A204.1 (cell line): ENCODE data around the gene SNX8.

Source experiments
- FAIRE-seq: peaks from 2 replicates; lab custom pipeline; 2012; peaks lifted over from hg19 to GRCh38; lab: Jason Lieb, UNC

Gene SNX8

GRCh38 chr7:2260820-2261219 is 53.4 kb downstream of the SNX8 start:
- FAIRE-seq = no peak

- FAIRE-seq = no peak
Observed at GRCh38 chr7:2259480-2259879, 54.8 kb downstream of the SNX8 start.

- FAIRE-seq = no peak
Observed at GRCh38 chr7:2258661-2259365, 55.4 kb downstream of the SNX8 start.

- no peak for FAIRE-seq
Observed at GRCh38 chr7:2257651-2258050, 56.6 kb downstream of the SNX8 start.

- FAIRE-seq = no peak
Observed at GRCh38 chr7:2257046-2257551, 57.1 kb downstream of the SNX8 start.

- FAIRE-seq = no peak
Observed at GRCh38 chr7:2256306-2257045, 57.8 kb downstream of the SNX8 start.

- no peak for FAIRE-seq
Observed at GRCh38 chr7:2255145-2256139, 58.8 kb downstream of the SNX8 start.

- FAIRE-seq = no peak
Observed at GRCh38 chr7:2254429-2255144, 59.7 kb downstream of the SNX8 start.

GRCh38 chr7:2253525-2254244 is 60.6 kb downstream of the SNX8 start:
- no peak for FAIRE-seq

GRCh38 chr7:2253021-2253420 is 61.2 kb downstream of the SNX8 start:
- no peak for FAIRE-seq

GRCh38 chr7:2251841-2252771 is 62.1 kb downstream of the SNX8 start:
- no peak for FAIRE-seq

GRCh38 chr7:2251381-2251780 is 62.9 kb downstream of the SNX8 start:
- FAIRE-seq = no peak

- FAIRE-seq = no peak
Observed at GRCh38 chr7:2249744-2250323, 64.4 kb downstream of the SNX8 start.

- FAIRE-seq = no peak
Observed at GRCh38 chr7:2248984-2249694, 65.1 kb downstream of the SNX8 start.

- FAIRE-seq = no peak
Observed at GRCh38 chr7:2247141-2247995, 66.9 kb downstream of the SNX8 start.

GRCh38 chr7:2245883-2246675 is 68.2 kb downstream of the SNX8 start:
- no peak for FAIRE-seq

- no peak for FAIRE-seq
Observed at GRCh38 chr7:2244404-2244995, 69.7 kb downstream of the SNX8 start.
